Activated T-helper 2 cell treated with anti-CD3 and anti-CD28 coated beads, Interferon-gamma antibody, Interleukin-2, Interleukin-4, amounts not matched to agents 10 μg/mL and 5 μg/mL and 100 μg/mL, durations not matched to agents 14 hours and 24 hours and 36 hours (primary cell): ENCODE results near the gene ABTB1. TPM values are rescaled to one million over a fixed set of nuclear protein-coding genes. Genes with fewer than 3 reads are reported as not detected.
"Not testable (repeated sequence)": the region's sequence is repeated elsewhere in the genome, so short reads cannot be mapped to it uniquely, and the experiment has no call there.

Source experiments
- DNase-seq: peaks from one replicate; pipeline ENCODE4 v3.0.0; 2021; ENCODE audit warnings: low spot score
- H3K27ac Mint-ChIP-seq: one replicate; pipeline ENCODE4 v1.8.0; 2021; ENCODE audit warnings: mixed read lengths
- H3K27me3 Mint-ChIP-seq: one replicate; pipeline ENCODE4 v1.8.0; 2021; ENCODE audit warnings: low read depth, mixed read lengths
- H3K36me3 Mint-ChIP-seq: one replicate; pipeline ENCODE4 v1.8.0; 2021; ENCODE audit warnings: low read depth, mixed read lengths
- H3K4me1 Mint-ChIP-seq: one replicate; pipeline ENCODE4 v1.8.0; 2021; ENCODE audit warnings: low read depth, mixed read lengths
- H3K4me3 Mint-ChIP-seq: one replicate; pipeline ENCODE4 v1.8.0; 2021; ENCODE audit warnings: low read depth, mild to moderate bottlenecking, moderate library complexity, mixed read lengths
- H3K9me3 Mint-ChIP-seq: one replicate; pipeline ENCODE4 v1.8.0; 2021; ENCODE audit warnings: mixed read lengths
- intact Hi-C: fragments of 100-400 bp; cut with micrococcal nuclease; formaldehyde crosslinking; loops from one replicate; pipeline ENCODE4 v1.15.1; 2023
- total RNA-seq: library from RNA; stranded (reverse); gene quantifications from 2 replicates; pipeline ENCODE4 v1.2.3, GENCODE V29; 2022

Gene ABTB1
- total RNA-seq, 1 donor from 2014 or later: 11.7 TPM

DNA sequence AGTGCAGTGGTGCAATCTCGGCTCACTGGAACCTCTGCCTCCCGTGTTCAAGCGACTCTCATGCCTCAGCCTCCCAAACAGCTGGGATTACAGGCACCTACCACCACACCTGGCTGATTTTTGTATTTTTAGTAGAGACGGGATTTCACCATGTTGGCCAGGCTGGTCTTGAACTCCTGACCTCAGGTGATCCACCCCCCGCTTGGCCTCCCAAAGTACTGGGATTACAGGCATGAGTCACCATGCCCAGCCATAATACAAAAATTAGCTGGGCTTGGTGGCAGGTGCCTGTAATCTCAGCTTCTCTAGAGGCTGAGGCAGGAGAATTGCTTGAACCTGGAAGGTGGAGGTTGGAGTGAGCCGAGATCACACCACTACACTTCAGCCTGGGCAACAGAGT lies 17.8 kb upstream of the ABTB1 start:
- H3K4me3 Mint-ChIP-seq, H3K27ac Mint-ChIP-seq, intact Hi-C loops, H3K4me1 Mint-ChIP-seq, H3K36me3 Mint-ChIP-seq, H3K9me3 Mint-ChIP-seq, DNase-seq: not testable (repeated sequence)
- peaks cover 17% of the 10 kb centered on the region for H3K27me3 Mint-ChIP-seq

DNA sequence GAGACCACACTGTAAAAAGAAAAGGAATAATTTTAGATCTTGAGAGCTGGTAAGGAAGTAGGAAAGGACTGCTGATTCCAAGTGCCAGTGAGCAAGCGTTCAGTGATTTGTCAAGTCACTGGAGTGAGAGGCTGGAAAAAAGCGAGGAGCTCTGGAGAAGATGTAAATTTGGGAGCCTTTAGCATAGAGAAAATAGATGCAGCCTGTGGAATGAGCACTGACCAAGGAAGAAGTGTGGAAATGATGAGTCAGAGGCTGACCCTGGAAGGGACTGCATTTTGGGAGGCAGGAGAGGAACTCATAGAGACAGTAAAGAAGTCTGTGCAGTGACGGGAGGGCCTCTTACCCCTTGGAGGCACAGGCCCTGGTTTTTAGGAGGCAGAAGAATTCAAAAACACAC lies 17.1 kb upstream of the ABTB1 start:
- no peaks in the 10 kb centered on the region for H3K9me3 Mint-ChIP-seq
- intact Hi-C loops: no loop called here

DNA sequence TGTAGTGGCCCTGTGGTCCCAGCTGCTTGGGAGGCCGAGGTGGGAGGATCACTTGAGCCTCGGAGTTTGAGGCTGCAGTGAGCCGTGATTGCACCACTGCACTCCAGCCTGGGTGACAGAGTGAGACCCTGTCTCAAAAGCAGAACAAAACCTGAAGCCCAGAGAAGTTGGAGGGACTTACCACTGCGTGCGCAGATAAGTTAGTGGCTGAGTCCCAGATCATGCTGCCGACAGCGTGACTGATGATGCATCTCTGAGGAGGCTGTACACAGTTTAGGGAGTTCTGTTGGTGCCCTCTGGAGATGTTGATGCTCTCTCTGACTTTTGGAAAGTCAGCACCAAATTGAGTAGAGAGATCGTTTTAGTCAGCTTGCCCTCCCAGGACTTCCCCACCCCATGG lies 15.8 kb upstream of the ABTB1 start:
- DNase-seq: no peak
- Mint-ChIP-seq H3K4me3 (no peak overlapping the region), H3K27ac (no peak overlapping the region), H3K36me3 (no peaks in the 10 kb centered on the region), H3K9me3 (no peaks in the 10 kb centered on the region), H3K4me1 (peaks cover 2% of the 10 kb centered on the region), H3K27me3 (peaks cover 20% of the 10 kb centered on the region)
- intact Hi-C loops: no loop called here

More for the DNA sequence above, 17.1 kb upstream of the ABTB1 start:
- no peaks in the 10 kb centered on the region for H3K36me3 Mint-ChIP-seq
- no peak overlapping the region for H3K27ac Mint-ChIP-seq
- no peak overlapping the region for H3K4me3 Mint-ChIP-seq
- DNase-seq: no peak
- peaks cover 20% of the 10 kb centered on the region for H3K27me3 Mint-ChIP-seq
- peaks cover 2% of the 10 kb centered on the region for H3K4me1 Mint-ChIP-seq

DNA sequence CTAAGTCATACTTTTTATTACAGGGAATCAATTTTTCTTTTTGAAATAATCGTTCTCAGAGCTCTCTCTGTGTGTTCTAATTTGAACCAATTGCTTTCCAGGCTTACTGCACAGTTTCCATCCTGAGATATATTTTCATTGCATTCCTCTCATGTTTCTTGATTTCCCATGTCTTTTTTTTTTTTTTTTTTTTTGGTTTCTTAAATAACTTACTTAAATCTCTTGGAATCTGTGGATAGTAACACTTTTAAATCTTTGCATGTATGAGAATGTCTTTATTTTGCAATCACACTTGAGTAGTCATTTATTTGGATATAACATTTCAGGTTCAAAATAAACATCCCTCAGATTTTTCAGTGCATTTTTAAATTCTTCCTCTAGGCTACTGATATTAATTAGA lies 14.5 kb upstream of the ABTB1 start:
- H3K4me1 Mint-ChIP-seq: peaks cover 2% of the 10 kb centered on the region
- no peak overlapping the region for H3K4me3 Mint-ChIP-seq
- peaks cover 18% of the 10 kb centered on the region for H3K27me3 Mint-ChIP-seq
- no peaks in the 10 kb centered on the region for H3K36me3 Mint-ChIP-seq
- DNase-seq: no peak
- H3K9me3 Mint-ChIP-seq: no peaks in the 10 kb centered on the region
- intact Hi-C loops: no loop called here
- H3K27ac Mint-ChIP-seq: no peak overlapping the region

DNA sequence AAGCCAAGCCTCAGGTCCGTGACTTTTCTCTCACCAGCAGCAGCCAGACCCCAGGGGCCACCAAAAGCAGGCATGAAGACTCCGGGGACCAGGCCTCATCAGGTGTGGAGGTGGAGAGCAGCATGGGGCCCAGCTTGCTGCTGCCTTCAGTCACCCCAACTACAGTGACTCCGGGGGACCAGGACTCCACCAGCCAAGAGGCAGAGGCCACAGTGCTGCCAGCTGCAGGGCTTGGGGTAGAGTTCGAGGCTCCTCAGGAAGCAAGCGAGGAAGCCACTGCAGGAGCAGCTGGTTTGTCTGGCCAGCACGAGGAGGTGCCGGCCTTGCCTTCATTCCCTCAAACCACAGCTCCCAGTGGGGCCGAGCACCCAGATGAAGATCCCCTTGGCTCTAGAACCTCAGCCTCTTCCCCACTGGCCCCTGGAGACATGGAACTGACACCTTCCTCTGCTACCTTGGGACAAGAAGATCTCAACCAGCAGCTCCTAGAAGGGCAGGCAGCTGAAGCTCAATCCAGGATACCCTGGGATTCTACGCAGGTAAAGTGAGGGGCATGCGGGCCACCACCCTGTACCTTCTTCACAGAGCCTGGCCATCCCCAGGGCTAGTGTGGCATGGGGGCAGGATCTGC lies 12.0 kb upstream of the ABTB1 start:
- intact Hi-C loops: no loop called here
- Mint-ChIP-seq H3K27ac (no peak overlapping the region), H3K36me3 (no peaks in the 10 kb centered on the region), H3K4me1 (peaks cover 2% of the 10 kb centered on the region), H3K4me3 (no peak overlapping the region), H3K27me3 (peaks cover 20% of the 10 kb centered on the region), H3K9me3 (no peaks in the 10 kb centered on the region)
- no peak for DNase-seq

DNA sequence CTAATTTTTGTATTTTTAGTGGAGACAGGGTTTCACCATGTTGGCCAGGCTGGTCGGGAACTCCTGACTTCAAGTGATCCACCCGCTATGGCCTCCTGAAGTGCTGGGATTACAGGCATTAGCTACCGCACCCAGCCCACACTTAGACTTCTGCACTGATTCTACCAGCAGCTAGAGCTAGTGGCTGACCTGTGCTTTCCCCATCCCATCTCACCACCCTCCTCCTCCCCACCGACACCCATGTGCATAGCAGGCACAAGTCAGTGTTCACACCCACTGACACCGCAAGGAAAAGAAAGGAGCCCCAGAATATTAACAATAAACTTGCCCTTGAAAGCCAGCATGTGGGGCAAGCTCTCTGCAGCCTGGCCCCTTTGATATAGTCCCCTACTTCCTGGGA lies 11.2 kb upstream of the ABTB1 start:
- H3K27ac Mint-ChIP-seq: no peak overlapping the region
- intact Hi-C loops: no loop called here
- DNase-seq: no peak
- no peak overlapping the region for H3K4me3 Mint-ChIP-seq
- H3K27me3 Mint-ChIP-seq: peaks cover 20% of the 10 kb centered on the region
- no peaks in the 10 kb centered on the region for H3K36me3 Mint-ChIP-seq
- H3K4me1 Mint-ChIP-seq: peaks cover 2% of the 10 kb centered on the region
- no peaks in the 10 kb centered on the region for H3K9me3 Mint-ChIP-seq

DNA sequence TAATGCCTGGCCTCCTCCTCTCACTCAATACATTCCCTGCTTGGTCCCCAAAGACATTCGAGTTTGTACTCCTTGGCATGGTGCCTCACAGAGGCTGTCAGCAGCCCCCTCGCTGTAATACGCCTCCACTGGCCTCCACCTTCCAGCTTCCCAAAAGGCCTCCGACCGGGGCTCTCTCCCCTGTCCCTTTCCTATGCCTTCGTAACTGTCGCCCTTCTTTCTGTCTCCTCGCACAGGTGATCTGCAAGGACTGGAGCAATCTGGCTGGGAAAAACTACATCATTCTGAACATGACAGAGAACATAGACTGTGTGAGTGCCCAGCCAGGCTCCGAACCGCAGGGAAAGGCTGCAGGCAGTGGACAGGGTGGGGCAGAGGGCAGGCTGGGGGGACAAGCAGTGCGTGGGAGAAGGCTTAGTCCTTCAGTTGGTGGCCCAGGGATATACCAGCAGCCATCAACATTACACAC lies 10.7 kb upstream of the ABTB1 start:
- Mint-ChIP-seq H3K4me1 (peaks cover 2% of the 10 kb centered on the region), H3K4me3 (no peak overlapping the region), H3K36me3 (no peaks in the 10 kb centered on the region), H3K27me3 (peaks cover 20% of the 10 kb centered on the region), H3K27ac (no peak overlapping the region), H3K9me3 (no peaks in the 10 kb centered on the region)
- DNase-seq: no peak
- intact Hi-C loops: no loop called here

DNA sequence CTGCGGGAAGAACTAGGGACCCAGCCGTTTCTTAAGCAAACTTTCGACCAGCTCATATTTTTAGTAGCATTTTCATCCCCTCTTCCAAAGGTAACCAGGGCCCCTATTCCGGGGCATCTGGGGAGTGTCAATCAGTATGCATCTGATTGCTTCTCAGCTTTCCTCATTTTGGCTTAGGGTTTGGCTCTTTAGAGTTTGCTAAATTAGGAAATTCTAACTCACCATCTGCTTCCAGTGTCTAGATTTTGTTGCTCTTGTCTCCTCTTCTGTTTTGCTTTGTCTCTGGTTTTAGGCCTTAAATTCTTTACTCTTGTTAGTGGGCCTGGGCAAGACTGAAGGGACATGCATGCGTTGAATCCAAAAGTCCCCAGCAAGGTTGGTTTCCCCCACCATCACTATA lies 9.6 kb upstream of the ABTB1 start:
- Mint-ChIP-seq H3K4me3 (no peak overlapping the region), H3K27me3 (peaks cover 15% of the 10 kb centered on the region), H3K36me3 (no peaks in the 10 kb centered on the region), H3K27ac (no peak overlapping the region), H3K9me3 (no peaks in the 10 kb centered on the region), H3K4me1 (peaks cover 2% of the 10 kb centered on the region)
- intact Hi-C loops: no loop called here
- no peak for DNase-seq

DNA sequence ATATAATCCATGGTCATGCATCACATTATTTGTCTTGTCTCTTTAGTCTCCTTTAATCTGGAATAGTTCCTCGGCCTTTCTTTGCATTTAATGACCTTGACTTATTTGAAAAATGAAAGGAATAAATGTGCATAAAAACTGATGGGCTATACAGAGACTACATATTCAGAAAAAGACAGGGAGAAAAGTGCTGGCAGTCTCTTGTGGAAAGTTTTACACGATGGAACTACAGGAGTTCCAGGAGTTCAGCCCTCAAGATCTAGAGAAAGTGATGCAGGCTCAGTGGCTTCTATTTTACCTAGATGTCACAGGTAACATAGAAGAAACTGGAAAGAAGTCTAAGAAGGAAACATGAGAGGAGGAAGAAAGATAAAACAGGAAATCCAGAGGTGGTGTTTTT lies 7.6 kb upstream of the ABTB1 start:
- DNase-seq: no peak
- no peaks in the 10 kb centered on the region for H3K36me3 Mint-ChIP-seq
- no peak overlapping the region for H3K27ac Mint-ChIP-seq
- H3K4me1 Mint-ChIP-seq: peaks cover 2% of the 10 kb centered on the region
- peaks cover 6% of the 10 kb centered on the region for H3K27me3 Mint-ChIP-seq
- H3K4me3 Mint-ChIP-seq: no peak overlapping the region
- intact Hi-C loops: no loop called here
- H3K9me3 Mint-ChIP-seq: no peaks in the 10 kb centered on the region

DNA sequence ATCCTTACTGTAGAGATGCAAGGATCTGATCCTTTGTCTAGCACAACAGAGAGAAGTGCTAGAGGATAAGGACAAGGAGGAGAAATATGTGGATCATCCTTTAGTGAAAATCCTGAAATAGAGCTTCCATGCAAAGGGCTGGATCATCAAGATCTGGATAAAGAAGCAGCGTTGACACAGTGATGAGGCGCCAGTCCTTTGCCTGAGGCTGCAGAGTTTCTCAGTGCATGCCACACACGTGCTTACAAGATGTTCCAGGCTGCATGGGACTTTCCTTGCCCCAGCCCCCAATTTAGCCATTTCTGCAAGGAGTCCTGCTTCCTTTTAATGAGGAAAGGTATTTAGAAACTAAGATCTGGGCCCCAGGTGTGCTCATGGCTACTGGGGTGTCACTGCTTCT lies 7.2 kb upstream of the ABTB1 start:
- Mint-ChIP-seq H3K4me1 (no peaks in the 10 kb centered on the region), H3K36me3 (no peaks in the 10 kb centered on the region), H3K27ac (no peak overlapping the region), H3K9me3 (no peaks in the 10 kb centered on the region), H3K4me3 (no peak overlapping the region), H3K27me3 (peaks cover 4% of the 10 kb centered on the region)
- intact Hi-C loops: no loop called here
- DNase-seq: no peak

DNA sequence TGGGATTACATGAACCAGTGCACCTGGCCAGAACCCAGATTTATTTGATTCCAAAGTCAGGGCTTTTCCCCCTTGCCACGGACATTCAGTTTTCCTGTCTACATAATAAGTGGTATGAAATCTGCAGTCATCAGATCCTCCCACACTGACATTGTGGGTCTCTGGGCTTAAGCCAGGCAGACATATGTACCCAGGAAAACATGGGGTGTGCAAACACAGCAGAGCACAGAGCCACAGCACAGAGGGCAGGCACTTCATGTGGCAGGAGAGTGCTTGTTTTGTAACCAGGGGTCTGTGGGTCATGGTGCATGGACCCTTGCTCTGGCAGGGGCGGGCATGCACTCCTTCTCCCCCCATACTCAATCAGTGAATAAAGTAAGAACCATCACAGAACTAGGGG lies 6.1 kb upstream of the ABTB1 start:
- no peak overlapping the region for H3K27ac Mint-ChIP-seq
- H3K4me3 Mint-ChIP-seq: no peak overlapping the region
- no peaks in the 10 kb centered on the region for H3K36me3 Mint-ChIP-seq
- DNase-seq: no peak
- peaks cover 1% of the 10 kb centered on the region for H3K4me1 Mint-ChIP-seq
- H3K9me3 Mint-ChIP-seq: no peaks in the 10 kb centered on the region
- intact Hi-C loops: no loop called here
- H3K27me3 Mint-ChIP-seq: peaks cover 4% of the 10 kb centered on the region

DNA sequence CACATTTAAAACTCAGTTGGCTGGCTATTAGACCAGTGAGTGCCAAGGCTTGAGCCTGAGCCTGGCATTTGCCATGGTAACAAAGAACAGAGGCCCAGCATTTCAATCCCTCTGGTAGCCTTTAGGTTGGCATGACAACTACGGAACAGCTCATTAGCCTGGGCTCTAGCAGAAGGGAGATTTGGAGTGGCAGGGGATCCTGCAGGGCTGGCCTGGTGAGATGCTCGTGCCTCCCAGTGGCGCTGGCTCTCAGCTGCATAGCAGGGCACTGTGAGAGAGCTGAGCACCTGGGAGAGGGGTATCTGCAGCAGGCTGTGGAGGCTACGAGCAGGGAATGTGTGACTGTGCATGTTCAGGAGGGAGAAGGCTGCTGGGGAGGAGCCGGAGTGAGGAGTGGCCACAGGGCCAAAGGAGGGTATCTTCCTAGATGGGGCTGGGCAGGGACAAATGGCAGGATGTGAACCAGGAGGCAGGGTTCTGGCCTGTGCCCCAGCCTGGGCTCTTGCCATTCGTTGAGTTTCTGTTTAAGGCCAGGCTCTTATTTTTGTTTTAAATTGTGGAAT lies 5.6 kb upstream of the ABTB1 start:
- Mint-ChIP-seq H3K4me1 (peaks cover 4% of the 10 kb centered on the region), H3K27ac (no peak overlapping the region), H3K27me3 (peaks cover 4% of the 10 kb centered on the region), H3K36me3 (no peaks in the 10 kb centered on the region), H3K4me3 (no peak overlapping the region), H3K9me3 (no peaks in the 10 kb centered on the region)
- intact Hi-C loops: no loop called here
- no peak for DNase-seq

DNA sequence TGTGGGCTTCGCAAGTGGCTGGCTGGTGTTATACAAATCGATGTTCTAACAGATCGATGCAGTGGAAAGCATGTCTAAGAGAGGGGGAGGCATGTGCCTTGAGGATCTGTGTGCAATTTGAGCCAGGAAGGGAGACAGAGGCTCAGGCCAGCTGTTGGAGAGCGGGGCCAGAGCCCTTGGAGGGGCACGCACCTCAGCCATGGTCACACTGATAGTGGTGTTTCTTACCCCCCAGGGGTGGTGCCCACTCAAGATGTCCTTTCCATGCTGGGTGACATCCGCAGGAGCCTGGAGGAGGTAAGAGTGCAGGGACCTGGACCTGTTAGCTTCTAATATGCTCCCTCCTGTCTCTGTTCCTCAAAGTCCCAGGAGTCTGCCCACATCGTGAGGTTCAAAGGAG lies 3.8 kb upstream of the ABTB1 start:
- intact Hi-C loops: no loop called here
- no peaks in the 10 kb centered on the region for H3K9me3 Mint-ChIP-seq
- H3K4me1 Mint-ChIP-seq: peaks cover 8% of the 10 kb centered on the region
- no peaks in the 10 kb centered on the region for H3K36me3 Mint-ChIP-seq
- H3K27ac Mint-ChIP-seq: no peak overlapping the region
- no peak for DNase-seq
- no peak overlapping the region for H3K4me3 Mint-ChIP-seq
- H3K27me3 Mint-ChIP-seq: peaks cover 4% of the 10 kb centered on the region
